ENCODE results near the gene PREPL. TPM values are rescaled to one million over a fixed set of nuclear protein-coding genes. Genes with fewer than 3 reads are reported as not detected.

The PREPL gene
- total and polyA plus RNA-seq, 10 of the 15 experiments (the other 5 are each of a cell fraction or from before 2014, with no cell fraction given), result 9.2 to 43.0 (median 20.4) TPM

DNA sequence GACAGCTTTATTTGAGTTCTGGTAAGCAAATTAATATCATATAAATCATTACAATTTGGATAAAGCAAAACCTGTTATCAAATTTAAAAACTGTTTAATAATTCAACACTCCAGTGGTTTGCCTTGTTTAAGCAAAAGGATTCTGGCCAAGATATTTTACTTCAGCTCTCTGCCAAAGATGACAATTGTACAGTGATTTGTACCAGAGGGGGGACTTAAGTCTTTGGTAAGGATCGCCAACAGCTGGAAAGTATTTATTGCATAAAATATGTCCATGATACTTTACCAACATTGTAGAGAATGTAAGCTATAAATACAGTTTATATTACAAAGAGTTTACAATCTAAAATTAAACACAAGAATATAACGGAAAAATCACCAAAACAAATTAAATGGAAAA lies 13.8 kb downstream of the PREPL start:
- Histone ChIP-seq H3K27me3 (replicated peaks in 1 of 2; ENCODE audit: control insufficient read depth in 2 of 2, insufficient read depth in 2 of 2, low read length in 1 of 2) (no peaks in the 10 kb centered on the region), H3K9ac (ENCODE audit: control insufficient read depth, insufficient read depth, low read length) (no peak overlapping the region), H3K4me1 (ENCODE audit: control insufficient read depth, insufficient read depth, low read length) (no peaks in the 10 kb centered on the region), H3K36me3 (ENCODE audit: control insufficient read depth in 2 of 2, insufficient read depth in 2 of 2, low read length in 1 of 2) (no peaks in the 10 kb centered on the region), H4K20me1 (ENCODE audit: control insufficient read depth, insufficient read depth) (no peaks in the 10 kb centered on the region), H3K9me3 (replicated peaks; ENCODE audit: control insufficient read depth, insufficient read depth, low read length) (no peaks in the 10 kb centered on the region), H3K4me3 (no peak overlapping the region), H3K4me2 (ENCODE audit: control insufficient read depth, insufficient read depth) (no peak overlapping the region), H3K27ac (ENCODE audit: control insufficient read depth, insufficient read depth) (no peak overlapping the region), H3K79me2 (ENCODE audit: control insufficient read depth, insufficient read depth, low read length) (no peaks in the 10 kb centered on the region; the same call in 1 of the 2 replicates), H2AFZ (ENCODE audit: control insufficient read depth, low read depth, low read length) (no peak overlapping the region)
- ChIA-PET SMC1A (ENCODE audit: uncharacterized antibody, unreplicated experiment) (interaction anchor here (0.6 to 2.7 kb wide), 6 partner anchors 11 to 634 kb away, joined by 3 to 13 read pairs (median 4); partner anchors contain the start of genes CAMKMT and PREPL), RAD21 (ENCODE audit: unreplicated experiment) (interaction anchor here (1.1 kb wide), 1 partner anchor 9 kb away, joined by 3 read pairs; no protein-coding TSS in a partner anchor), CTCF (interaction anchor here (0.8 to 2.8 kb wide), 5 partner anchors 9 to 260 kb away, joined by 3 to 12 read pairs (median 3); no protein-coding TSS in a partner anchor), POLR2A (interaction anchor here (0.7 to 1.3 kb wide), 2 partner anchors 9 to 14 kb away, joined by 3 to 4 read pairs; partner anchors contain the start of genes CAMKMT and PREPL)
- no TSS peak for BruUV-seq (replicated peaks)
- intact Hi-C loops (cut with micrococcal nuclease; ENCODE audit: unreplicated experiment) (no loop called here), in situ Hi-C loops (cut with MboI) (loop anchor here (10.0 kb wide), 1 partner anchor 263 kb away; no protein-coding TSS in a partner anchor)
- ATAC-seq (no peak), DNase-seq (ENCODE audit: low read depth, low spot score) (no peak), FAIRE-seq (no peak)
- WGBS (ENCODE audit: insufficient coverage, insufficient replicate concordance, low lambda C conversion rate, missing lambda C conversion rate), result 100% methylated on average over 2 of the region's 2 CpGs
- TF ChIP-seq SP1 (IDR thresholded peaks at IDR 0.05; ENCODE audit: low read depth, low read length) (no peak), TBL1XR1 (IDR thresholded peaks at IDR 0.05; ENCODE audit: low read depth, low read length) (no peak), KAT2A (conservative IDR thresholded peaks at IDR 0.05; ENCODE audit: control insufficient read depth, low read depth, low read length) (no peak), SMAD5 (IDR thresholded peaks at IDR 0.05; ENCODE audit: low read depth) (no peak), SUPT20H (IDR thresholded peaks at IDR 0.05; ENCODE audit: borderline replicate concordance, control insufficient read depth, low read depth, low read length) (no peak)
- TF ChIP-seq, protein P1, sequence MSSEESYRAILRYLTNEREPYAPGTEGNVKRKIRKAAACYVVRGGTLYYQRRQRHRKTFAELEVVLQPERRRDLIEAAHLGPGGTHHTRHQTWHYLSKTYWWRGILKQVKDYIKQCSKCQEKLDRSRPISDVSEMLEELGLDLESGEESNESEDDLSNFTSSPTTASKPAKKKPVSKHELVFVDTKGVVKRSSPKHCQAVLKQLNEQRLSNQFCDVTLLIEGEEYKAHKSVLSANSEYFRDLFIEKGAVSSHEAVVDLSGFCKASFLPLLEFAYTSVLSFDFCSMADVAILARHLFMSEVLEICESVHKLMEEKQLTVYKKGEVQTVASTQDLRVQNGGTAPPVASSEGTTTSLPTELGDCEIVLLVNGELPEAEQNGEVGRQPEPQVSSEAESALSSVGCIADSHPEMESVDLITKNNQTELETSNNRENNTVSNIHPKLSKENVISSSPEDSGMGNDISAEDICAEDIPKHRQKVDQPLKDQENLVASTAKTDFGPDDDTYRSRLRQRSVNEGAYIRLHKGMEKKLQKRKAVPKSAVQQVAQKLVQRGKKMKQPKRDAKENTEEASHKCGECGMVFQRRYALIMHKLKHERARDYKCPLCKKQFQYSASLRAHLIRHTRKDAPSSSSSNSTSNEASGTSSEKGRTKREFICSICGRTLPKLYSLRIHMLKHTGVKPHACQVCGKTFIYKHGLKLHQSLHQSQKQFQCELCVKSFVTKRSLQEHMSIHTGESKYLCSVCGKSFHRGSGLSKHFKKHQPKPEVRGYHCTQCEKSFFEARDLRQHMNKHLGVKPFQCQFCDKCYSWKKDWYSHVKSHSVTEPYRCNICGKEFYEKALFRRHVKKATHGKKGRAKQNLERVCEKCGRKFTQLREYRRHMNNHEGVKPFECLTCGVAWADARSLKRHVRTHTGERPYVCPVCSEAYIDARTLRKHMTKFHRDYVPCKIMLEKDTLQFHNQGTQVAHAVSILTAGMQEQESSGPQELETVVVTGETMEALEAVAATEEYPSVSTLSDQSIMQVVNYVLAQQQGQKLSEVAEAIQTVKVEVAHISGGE (CRISPR knock-in tag; IDR thresholded peaks at IDR 0.05), result no peak
- TF ChIP-seq, protein P2, sequence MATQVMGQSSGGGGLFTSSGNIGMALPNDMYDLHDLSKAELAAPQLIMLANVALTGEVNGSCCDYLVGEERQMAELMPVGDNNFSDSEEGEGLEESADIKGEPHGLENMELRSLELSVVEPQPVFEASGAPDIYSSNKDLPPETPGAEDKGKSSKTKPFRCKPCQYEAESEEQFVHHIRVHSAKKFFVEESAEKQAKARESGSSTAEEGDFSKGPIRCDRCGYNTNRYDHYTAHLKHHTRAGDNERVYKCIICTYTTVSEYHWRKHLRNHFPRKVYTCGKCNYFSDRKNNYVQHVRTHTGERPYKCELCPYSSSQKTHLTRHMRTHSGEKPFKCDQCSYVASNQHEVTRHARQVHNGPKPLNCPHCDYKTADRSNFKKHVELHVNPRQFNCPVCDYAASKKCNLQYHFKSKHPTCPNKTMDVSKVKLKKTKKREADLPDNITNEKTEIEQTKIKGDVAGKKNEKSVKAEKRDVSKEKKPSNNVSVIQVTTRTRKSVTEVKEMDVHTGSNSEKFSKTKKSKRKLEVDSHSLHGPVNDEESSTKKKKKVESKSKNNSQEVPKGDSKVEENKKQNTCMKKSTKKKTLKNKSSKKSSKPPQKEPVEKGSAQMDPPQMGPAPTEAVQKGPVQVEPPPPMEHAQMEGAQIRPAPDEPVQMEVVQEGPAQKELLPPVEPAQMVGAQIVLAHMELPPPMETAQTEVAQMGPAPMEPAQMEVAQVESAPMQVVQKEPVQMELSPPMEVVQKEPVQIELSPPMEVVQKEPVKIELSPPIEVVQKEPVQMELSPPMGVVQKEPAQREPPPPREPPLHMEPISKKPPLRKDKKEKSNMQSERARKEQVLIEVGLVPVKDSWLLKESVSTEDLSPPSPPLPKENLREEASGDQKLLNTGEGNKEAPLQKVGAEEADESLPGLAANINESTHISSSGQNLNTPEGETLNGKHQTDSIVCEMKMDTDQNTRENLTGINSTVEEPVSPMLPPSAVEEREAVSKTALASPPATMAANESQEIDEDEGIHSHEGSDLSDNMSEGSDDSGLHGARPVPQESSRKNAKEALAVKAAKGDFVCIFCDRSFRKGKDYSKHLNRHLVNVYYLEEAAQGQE (IDR thresholded peaks at IDR 0.05; ENCODE audit: low read depth, low read length), result no peak
- TF ChIP-seq, protein P3, sequence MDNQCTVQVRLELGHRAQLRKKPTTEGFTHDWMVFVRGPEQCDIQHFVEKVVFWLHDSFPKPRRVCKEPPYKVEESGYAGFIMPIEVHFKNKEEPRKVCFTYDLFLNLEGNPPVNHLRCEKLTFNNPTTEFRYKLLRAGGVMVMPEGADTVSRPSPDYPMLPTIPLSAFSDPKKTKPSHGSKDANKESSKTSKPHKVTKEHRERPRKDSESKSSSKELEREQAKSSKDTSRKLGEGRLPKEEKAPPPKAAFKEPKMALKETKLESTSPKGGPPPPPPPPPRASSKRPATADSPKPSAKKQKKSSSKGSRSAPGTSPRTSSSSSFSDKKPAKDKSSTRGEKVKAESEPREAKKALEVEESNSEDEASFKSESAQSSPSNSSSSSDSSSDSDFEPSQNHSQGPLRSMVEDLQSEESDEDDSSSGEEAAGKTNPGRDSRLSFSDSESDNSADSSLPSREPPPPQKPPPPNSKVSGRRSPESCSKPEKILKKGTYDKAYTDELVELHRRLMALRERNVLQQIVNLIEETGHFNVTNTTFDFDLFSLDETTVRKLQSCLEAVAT (IDR thresholded peaks at IDR 0.05), result no peak
- TF ChIP-seq, protein P4, sequence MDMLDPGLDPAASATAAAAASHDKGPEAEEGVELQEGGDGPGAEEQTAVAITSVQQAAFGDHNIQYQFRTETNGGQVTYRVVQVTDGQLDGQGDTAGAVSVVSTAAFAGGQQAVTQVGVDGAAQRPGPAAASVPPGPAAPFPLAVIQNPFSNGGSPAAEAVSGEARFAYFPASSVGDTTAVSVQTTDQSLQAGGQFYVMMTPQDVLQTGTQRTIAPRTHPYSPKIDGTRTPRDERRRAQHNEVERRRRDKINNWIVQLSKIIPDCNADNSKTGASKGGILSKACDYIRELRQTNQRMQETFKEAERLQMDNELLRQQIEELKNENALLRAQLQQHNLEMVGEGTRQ (IDR thresholded peaks at IDR 0.05; ENCODE audit: borderline replicate concordance, low read depth, low read length), result no peak
